Mesodermal cell (in vitro differentiated cells): Measurements from ENCODE around the gene ADARB2.

Experiments
- H3K27ac ChIP-seq: 2 replicates; pipeline ENCODE4 v1.7.0; 2013; ENCODE audit warnings: mild to moderate bottlenecking, low read depth, low read length, moderate library complexity; ENCODE audit not compliant: severe bottlenecking
- H3K36me3 ChIP-seq: 2 replicates; pipeline ENCODE4 v1.7.1; 2013; ENCODE audit warnings: mild to moderate bottlenecking, low read length, moderate library complexity; ENCODE audit not compliant: control insufficient read depth, insufficient read depth
- H3K4me1 ChIP-seq: one replicate; pipeline ENCODE4 v1.7.1; 2013; ENCODE audit warnings: mild to moderate bottlenecking, low read length; ENCODE audit not compliant: insufficient read depth, control insufficient read depth, poor library complexity, severe bottlenecking
- H3K4me3 ChIP-seq: 2 replicates; pipeline ENCODE4 v1.7.0; 2013; ENCODE audit warnings: low read length, control low read depth, mild to moderate bottlenecking; ENCODE audit not compliant: insufficient read depth, poor library complexity, severe bottlenecking; ENCODE audit errors: extremely low read depth
- H3K9me3 ChIP-seq: 2 replicates; pipeline ENCODE4 v1.7.1; 2013; ENCODE audit warnings: mild to moderate bottlenecking, low read length, moderate library complexity; ENCODE audit not compliant: control insufficient read depth
- WGBS, 2 experiments: methylation state at CpG; one replicate each; pipeline ENCODE4 v1.1.5; 2013; ENCODE audit warnings: missing lambda C conversion rate in 2 of 2; ENCODE audit not compliant: insufficient coverage in 2 of 2; 5-methylcytosine and 5-hydroxymethylcytosine counted together

Gene ADARB2

DNA sequence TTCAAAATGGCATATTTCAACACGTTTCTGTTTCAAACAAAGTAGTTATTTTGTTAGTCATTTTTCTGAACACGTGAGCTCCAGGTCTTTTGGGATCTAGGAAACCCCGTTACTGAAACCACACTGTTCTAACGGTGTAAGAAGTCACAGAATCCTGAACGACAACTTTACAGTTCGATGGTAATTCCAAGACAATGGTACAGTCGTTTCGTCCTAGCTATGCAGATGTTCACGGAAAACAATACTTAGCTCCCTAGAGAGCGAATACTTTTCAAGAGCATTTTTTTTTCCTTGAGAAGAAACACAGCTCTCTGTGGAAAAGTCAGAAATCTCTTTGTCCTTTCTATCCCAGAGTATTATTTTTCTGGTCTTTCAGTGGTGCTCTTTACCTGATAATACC, 254.1 kb downstream of the ADARB2 start:
- Histone ChIP-seq H3K9me3 (peaks cover 3% of the 10 kb centered on the region), H3K4me3 (no peak overlapping the region), H3K36me3 (no peaks in the 10 kb centered on the region), H3K27ac (no peak overlapping the region), H3K4me1 (no peaks in the 10 kb centered on the region)
- WGBS, 2 experiments = 56 to 67% methylated on average over 10 of the region's 10 CpGs

DNA sequence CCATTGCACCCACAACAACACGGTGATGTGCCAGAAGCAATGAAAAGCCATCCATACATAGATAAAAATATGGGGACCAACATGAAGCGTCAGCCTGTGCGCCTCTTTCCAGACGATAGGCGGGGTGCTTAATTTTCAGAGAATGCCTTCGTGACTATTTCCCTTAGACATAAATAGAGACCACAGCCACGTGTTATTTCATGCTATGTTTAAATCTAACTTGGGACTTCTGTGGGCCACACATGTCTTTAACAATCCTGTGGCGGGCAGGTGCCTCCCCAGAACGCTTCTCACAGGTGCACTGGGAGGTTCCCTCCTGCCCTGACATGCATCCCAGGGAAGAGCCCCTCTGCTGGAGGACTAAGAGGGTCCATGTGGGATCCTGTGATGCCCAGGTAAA, 259.7 kb downstream of the ADARB2 start:
- 94 to 96% methylated on average over 7 of the region's 9 CpGs for WGBS, 2 experiments
- Histone ChIP-seq H3K4me1 (no peaks in the 10 kb centered on the region), H3K4me3 (no peak overlapping the region), H3K9me3 (peaks cover 15% of the 10 kb centered on the region), H3K27ac (no peak overlapping the region), H3K36me3 (no peaks in the 10 kb centered on the region)

DNA sequence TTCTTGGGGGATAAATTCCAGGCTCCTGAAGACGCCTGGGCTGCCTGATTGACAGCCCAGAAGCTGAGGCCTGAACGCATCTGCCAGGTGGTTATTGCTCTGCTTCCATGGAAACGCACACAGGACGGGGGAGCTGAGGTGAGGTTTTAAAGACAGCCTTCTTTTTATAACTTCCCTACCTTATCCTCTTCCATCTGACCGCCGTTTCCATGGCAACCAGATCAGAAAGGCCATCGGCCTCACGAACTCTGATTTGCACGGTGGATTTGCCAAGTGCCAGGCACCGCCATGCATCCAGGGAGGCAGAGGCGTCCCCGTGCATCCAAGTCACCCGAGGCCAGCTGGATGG, 260.9 kb downstream of the ADARB2 start:
- H3K27ac ChIP-seq = no peak overlapping the region
- no peaks in the 10 kb centered on the region for H3K4me1 ChIP-seq
- WGBS, 2 experiments = 75 to 84% methylated on average over 10 to 11 of the region's 13 CpGs
- H3K36me3 ChIP-seq = no peaks in the 10 kb centered on the region
- peaks cover 15% of the 10 kb centered on the region for H3K9me3 ChIP-seq
- no peak overlapping the region for H3K4me3 ChIP-seq

DNA sequence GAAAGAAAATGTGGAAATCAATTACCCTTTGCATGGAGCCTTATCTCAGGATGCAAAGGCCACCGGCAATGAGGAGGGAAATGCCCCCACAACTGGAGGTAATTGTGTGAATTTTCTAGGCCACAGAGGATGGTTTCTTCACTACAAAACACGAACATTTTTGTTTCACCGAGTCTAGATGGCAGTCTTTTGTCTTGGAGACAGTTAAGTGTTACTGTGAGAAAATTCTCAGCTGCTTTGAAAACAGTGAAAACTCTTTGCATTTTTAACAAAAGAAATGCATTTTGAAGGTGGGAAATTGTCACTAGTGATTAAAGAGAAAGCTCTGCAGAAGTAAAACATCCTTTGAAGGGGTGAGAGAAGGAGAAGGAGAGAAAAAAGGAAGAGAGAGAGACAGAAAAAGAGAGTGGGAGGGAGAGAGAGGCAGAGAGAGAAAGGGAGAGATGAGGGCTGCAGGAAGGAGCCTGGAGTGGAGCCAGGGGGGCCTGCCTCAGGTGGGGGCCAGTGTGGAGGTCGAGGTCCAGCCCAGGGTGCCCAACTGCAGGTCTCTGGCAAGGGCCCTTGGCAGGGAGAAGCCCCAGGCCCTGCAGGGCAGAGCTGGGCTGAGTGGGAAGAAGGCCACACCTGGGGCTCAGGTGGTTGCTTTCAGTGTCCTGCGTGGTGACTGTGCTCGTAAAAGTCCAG, 261.4 kb downstream of the ADARB2 start:
- no peaks in the 10 kb centered on the region for H3K4me1 ChIP-seq
- 37 to 62% methylated on average over 3 to 4 of the region's 6 CpGs for WGBS, 2 experiments
- H3K9me3 ChIP-seq = peaks cover 15% of the 10 kb centered on the region
- no peak overlapping the region for H3K27ac ChIP-seq
- no peak overlapping the region for H3K4me3 ChIP-seq
- H3K36me3 ChIP-seq = no peaks in the 10 kb centered on the region

DNA sequence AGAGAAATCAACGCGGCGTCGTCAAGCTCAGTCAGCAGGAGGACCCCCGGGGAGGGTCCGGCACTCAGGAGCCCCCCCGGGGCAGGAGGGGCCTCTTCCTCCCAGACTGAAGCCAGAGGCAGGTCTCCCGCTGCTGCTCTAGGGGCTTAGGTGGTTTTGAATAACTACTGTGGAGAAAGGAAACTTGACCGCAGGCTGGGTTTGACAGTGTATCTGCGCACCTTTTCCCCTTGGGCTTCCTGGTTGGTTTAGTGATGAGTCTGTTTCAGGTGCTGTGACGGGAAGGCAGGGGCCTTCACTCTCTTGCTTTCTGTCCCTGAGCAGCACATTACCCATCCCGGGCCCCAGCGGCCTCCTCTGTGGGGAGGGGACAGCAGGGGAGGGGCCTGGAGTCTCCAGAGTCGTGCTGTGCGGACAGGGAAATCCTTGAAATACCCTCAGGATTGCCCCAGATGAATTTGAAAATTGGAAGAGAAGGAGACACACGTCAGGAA, 262.2 kb downstream of the ADARB2 start:
- Histone ChIP-seq H3K36me3 (no peaks in the 10 kb centered on the region), H3K4me1 (no peaks in the 10 kb centered on the region), H3K27ac (no peak overlapping the region), H3K9me3 (peaks cover 15% of the 10 kb centered on the region), H3K4me3 (no peak overlapping the region)
- 51 to 59% methylated on average over 11 to 15 of the region's 16 CpGs for WGBS, 2 experiments

DNA sequence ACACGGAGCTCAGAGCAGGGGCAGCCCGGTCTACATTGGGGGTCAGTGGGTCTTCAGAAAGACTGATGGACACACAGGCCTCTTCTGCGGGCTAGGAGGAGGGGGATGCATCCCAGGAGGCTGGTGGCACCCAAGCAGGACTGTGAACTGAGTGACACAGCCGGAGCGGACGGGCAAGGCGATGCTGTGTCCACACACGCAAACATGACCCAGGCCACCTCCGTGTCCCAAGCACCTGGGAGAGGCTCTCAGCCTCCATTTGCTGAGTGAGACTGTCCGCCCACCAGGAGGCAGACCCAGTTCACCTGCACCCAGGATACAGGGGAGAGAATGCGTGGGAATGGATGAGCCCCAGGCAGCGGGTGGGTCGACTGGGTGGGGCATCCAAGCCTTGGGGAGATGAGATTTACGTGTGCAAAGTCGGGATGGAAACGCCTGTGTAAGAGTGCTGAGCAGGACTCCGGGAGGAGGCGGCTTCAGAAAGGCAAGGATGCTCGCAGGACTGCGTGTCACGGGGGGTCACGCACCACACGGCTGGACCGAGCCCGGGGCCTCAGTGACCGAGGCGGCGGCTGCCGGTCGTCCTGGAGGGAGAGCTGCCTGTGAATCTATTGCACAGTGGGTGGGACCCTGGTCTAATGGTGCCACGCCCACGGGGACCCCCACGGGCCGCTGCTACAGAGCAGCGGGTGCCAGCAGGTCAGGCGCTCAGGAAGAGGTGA, 262.8 kb downstream of the ADARB2 start:
- H3K27ac ChIP-seq = no peak overlapping the region
- H3K9me3 ChIP-seq = peaks cover 15% of the 10 kb centered on the region
- WGBS, 2 experiments = 83% methylated on average over 34 to 35 of the region's 36 CpGs
- no peak overlapping the region for H3K4me3 ChIP-seq
- no peaks in the 10 kb centered on the region for H3K4me1 ChIP-seq
- no peaks in the 10 kb centered on the region for H3K36me3 ChIP-seq

DNA sequence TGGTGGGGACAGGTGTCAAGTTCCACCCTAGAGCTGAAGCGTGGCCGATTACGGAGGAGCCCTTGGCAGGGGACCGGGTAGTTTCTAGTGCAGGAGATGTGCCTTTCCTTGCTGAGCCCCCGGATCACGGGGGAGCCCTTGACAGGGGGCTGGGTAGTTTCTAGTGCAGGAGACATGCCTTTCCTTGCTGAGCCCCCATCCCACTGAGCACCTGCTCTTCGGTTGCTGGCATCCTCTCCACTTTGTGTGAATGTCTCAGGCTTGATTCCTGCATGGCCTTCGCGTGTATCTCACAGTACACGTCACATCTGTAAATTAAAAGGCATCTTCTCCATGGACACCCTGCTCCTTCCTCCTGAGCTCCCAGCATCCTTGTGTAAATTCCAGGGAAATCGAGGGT, 263.5 kb downstream of the ADARB2 start:
- no peaks in the 10 kb centered on the region for H3K36me3 ChIP-seq
- H3K4me1 ChIP-seq = no peaks in the 10 kb centered on the region
- 82 to 85% methylated on average over 10 of the region's 11 CpGs for WGBS, 2 experiments
- H3K9me3 ChIP-seq = peaks cover 15% of the 10 kb centered on the region
- H3K4me3 ChIP-seq = no peak overlapping the region
- no peak overlapping the region for H3K27ac ChIP-seq

DNA sequence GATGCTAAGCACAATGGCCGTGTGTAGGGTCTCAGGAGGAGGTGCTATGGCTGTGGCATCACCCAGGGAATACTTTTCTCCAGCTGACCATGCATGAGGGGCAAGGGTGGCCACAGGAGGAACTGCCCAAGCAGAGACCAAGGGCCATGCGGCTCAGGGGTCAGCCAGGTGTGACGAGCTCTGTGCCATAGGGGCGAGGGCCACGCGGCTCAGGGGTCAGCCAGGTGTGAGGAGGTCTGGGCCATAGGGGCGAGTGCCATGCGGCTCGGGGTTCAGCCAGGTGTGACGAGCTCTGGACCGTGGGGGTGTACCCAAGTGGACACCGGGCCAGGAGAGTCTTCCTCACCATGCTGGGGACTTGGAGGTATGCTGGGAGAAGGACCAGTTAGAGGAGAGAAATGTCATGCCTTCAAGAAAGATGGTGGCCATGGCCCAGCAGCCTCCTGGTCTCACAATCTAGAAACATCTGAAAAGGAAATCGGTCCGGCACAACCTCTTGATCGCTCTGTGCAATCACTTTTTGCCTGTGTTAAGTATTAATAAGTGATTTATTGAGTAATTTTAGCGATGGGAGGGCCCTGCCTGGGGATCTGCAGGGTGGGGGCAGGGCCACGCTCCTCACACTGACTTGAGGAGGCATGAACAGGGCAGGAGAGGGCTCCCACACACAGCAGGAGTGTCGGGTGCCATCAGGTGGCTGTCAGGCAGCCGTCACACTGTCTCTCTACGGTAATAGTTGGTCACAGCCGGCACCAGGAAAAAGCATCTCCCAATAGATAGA, 265.0 kb downstream of the ADARB2 start:
- Histone ChIP-seq H3K27ac (no peak overlapping the region), H3K9me3 (peaks cover 5% of the 10 kb centered on the region), H3K4me1 (no peaks in the 10 kb centered on the region), H3K4me3 (no peak overlapping the region), H3K36me3 (no peaks in the 10 kb centered on the region)
- WGBS, 2 experiments = 86 to 88% methylated on average over 14 to 20 of the region's 21 CpGs

DNA sequence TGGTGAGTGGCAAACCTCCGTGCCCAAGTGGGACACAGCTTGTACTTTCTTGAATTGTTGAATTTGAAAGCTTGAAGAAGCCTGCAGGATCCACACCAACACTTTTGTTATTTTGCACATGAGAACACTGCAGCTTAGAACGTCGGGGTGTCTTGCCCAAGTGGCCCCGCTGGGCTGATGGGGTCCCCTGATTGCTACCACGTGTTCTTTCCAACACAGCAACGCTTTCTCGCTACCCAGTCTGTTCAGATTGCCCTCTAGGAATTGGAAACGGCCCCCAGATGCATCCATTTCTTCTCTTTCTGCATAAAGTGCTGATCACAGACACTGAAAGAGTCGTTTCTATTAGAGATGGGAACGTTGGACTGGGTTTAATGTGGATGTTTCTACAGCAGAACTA, 268.5 kb downstream of the ADARB2 start:
- no peak overlapping the region for H3K27ac ChIP-seq
- no peaks in the 10 kb centered on the region for H3K9me3 ChIP-seq
- peaks cover 8% of the 10 kb centered on the region for H3K4me1 ChIP-seq
- H3K36me3 ChIP-seq = no peaks in the 10 kb centered on the region
- no peak overlapping the region for H3K4me3 ChIP-seq
- WGBS, 2 experiments = 79 to 81% methylated on average over 5 to 9 of the region's 10 CpGs

DNA sequence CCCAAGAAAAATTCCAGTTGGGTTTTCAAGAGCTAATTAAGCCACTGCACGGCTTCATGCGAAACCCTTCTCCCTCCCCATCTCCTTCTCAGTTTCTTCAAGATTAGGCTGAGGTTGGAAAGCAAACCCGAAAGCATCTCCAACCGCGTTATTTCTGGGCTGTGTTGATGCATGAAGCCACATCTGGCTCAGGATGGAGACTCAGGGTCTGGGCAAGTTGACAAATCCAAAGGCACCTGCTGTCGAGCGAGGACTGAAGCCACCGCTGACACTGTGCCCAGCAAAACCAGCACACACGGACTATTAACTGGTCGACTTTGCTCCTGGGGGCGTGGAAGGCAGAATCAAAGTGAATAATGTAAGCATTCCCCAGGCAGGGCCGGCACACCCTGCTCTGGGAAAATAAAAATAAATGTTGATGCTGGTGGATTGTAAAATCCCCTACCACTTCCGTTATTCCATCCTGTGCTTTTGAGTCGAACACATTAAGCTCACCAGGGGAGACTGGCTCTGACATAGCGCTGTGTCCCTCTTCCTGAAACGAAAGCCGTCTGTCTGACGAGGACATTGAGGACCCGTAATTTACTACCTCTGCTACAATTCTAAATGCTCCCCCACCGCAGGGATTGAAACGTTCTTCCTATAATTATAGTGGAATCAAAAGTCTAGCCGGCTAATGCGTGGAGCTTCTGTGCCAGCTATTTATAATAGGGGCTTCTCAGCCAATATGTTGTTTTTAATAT, 269.8 kb downstream of the ADARB2 start:
- H3K9me3 ChIP-seq = no peaks in the 10 kb centered on the region
- H3K36me3 ChIP-seq = no peaks in the 10 kb centered on the region
- 89 to 90% methylated on average over 11 to 13 of the region's 23 CpGs for WGBS, 2 experiments
- H3K4me3 ChIP-seq = no peak overlapping the region
- no peak overlapping the region for H3K27ac ChIP-seq
- peaks cover 8% of the 10 kb centered on the region for H3K4me1 ChIP-seq
